ENCODE results near the gene UBE3C.
"Not testable (repeated sequence)": the region's sequence is repeated elsewhere in the genome, so short reads cannot be mapped to it uniquely, and the experiment has no call there.

UBE3C gene

DNA sequence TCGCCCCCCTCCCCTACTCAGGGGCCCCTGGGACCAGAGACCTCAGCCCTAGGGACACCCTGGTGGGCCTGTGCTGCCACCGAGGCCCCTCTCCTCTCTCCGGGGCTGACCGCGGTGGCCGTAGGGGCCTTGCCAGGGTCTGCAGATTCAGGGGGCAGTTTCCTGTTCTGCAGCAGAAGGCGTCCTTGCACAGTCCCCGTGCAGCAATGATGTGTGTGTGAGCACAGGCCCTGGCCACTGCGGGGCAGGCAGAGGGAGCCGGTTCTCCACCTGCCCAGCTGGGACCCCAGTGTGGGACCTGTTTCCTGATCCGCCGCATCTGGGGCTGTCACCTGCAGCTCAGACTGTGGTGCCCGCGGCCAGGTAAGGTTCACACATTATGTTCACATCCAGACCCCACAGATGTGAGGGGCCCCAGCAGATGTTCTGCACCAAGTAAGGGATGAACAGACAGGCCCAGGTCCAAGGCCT is 137.4 kb downstream of the UBE3C start:
- no peak overlapping the region for H3K4me3 ChIP-seq (ENCODE audit: low read depth, low read length)
- TF ChIP-seq, protein P1, sequence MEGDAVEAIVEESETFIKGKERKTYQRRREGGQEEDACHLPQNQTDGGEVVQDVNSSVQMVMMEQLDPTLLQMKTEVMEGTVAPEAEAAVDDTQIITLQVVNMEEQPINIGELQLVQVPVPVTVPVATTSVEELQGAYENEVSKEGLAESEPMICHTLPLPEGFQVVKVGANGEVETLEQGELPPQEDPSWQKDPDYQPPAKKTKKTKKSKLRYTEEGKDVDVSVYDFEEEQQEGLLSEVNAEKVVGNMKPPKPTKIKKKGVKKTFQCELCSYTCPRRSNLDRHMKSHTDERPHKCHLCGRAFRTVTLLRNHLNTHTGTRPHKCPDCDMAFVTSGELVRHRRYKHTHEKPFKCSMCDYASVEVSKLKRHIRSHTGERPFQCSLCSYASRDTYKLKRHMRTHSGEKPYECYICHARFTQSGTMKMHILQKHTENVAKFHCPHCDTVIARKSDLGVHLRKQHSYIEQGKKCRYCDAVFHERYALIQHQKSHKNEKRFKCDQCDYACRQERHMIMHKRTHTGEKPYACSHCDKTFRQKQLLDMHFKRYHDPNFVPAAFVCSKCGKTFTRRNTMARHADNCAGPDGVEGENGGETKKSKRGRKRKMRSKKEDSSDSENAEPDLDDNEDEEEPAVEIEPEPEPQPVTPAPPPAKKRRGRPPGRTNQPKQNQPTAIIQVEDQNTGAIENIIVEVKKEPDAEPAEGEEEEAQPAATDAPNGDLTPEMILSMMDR (IDR thresholded peaks at IDR 0.05; ENCODE audit: low read depth, low read length, missing control alignments) = no peak
- no peak for DNase-seq (ENCODE audit: low read depth)

DNA sequence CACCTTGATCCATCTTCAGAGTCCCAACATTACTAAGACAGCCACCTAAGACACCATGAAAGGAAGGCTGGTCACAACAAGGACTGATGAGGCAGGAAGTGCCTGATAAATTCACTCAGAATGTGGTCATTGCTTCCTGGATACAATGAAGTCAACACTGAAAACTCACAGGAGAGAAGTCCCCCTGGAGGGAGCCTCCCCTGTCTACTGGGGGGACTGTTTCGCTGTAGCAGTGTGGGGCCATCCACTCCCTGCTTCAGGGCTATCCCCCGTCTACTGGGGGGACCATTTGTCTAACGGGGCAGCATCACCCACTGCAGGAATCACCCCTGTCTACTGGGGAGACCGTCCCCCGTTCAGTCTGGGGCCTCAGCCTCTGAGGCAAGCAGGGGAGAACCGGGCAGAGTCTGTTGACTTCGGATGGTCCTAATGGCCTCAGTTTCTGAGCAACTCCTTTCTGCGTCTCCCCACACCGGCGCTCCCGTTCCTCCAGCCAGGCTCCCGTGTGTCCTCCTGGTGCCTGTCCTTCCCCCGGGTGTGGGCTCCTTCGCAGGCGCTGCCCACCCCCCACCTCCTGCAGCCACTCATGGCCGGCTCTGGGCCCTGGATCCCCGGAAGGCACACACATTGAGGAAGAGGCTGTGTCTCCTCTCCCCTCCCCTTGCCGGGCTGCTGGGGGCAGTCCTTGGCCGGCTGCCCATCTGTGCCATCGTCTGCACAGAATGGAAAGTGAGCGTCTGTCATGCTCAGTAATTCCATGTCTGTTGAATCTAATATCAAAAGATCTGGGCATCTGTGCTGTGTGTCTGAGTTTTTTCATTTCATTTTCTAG is 138.2 kb downstream of the UBE3C start:
- DNase-seq (ENCODE audit: low read depth) = no peak
- H3K4me3 ChIP-seq (ENCODE audit: low read depth, low read length) = no peak overlapping the region
- TF ChIP-seq, protein P1 (IDR thresholded peaks at IDR 0.05; ENCODE audit: low read depth, low read length, missing control alignments) = no peak

DNA sequence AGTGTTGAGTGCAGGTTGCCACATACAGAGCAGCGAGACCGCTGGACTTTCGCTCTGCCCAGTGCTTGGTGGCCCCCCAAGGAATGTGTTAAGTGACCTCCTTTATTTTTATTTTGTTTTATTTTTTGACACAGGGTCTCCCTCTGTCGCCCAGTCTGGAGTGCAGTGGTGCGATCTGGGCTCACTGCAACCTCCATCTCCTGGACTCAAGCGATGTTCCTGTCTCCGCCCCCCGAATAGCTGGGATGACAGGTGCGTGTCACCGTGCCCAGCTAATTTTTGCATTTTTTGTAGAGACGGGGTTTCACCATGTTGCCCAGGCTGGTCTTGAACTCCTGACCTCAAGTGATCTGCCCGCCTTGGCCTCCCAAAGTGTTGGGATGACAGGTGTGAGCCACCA is 138.8 kb downstream of the UBE3C start:
- not testable (repeated sequence) for H3K4me3 ChIP-seq (ENCODE audit: low read depth, low read length); DNase-seq (ENCODE audit: low read depth)

DNA sequence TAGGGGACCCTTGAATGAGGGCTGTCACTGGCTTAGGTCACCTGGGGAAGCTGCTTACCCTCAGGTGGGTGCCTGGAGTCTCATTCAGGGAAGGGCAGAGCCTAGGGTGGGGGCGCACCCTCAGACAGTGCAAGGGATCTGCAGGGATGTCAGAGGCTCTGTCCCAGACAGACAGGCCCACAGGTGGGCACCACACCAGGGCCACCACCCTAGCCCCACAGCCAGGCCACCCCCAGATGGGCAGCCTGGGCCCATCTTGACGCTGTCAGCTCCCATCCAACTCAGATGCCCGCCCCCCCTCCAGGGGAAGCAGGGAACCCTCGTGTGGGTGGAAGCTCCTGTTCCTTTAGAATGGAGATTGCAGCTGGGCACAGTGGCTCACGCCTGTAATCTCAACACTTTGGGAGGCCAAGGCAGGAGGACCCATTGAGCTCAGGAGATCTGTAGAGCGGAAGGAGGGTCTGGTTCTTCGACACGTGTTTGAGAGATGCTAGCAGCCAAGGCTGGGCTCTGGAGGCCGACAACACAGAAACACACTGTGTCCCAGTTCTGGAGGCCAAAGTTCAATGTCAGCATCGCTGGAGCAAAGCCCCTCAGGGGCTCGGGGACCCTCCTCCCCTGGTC is 139.6 kb downstream of the UBE3C start:
- no peak overlapping the region for H3K4me3 ChIP-seq (ENCODE audit: low read depth, low read length)
- TF ChIP-seq, protein P1 (IDR thresholded peaks at IDR 0.05; ENCODE audit: low read depth, low read length, missing control alignments) = no peak
- no peak for DNase-seq (ENCODE audit: low read depth)

DNA sequence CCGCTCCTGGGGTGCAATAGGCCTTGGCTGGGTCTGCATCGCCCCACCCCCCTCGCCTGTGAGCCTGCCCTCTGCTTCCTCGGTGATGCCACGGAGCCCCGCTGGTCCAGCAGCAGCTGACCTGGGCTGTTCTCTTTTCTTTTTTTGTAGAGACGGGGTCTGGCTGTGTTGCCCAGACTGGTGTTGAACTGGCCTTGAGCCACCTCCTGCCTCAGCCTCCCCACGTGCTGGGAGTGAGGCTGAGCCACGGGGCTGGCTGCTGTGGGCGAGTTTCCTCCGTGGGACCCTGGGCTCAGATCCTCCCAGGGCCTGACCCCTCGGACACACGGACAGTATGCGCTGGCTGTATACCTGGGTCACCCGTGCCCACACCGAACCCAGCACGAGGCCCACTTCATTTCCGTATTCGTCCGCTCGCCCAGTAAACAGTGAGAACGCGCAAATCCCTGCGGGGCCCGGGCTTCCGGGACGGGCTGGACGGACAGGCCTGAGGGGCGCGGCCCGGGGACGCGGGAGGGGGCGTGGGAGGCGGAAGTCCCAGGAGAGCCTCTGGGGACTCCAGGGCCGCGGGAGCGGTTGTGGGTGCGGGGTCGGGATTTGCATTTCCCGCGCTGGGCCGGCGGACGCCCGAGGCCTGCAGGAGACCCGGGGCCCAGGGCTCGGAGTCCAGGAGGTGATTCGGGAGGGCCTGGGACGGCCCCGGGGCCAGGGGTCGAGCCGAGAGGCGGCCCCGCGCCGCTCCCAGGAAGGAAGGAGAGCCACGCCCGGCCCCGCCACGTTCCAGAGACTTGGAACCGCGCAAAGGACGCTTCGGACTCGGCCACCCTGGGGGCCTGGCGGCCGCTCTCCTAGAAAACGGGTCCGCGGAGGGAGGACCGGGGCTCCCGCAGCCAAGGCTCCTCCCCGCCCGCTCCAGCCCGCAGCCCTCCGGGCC is 140.3 kb downstream of the UBE3C start:
- DNase-seq (ENCODE audit: low read depth) = no peak
- TF ChIP-seq, protein P1 (IDR thresholded peaks at IDR 0.05; ENCODE audit: low read depth, low read length, missing control alignments) = no peak
- H3K4me3 ChIP-seq (ENCODE audit: low read depth, low read length) = peak overlapping the region; percentile 61

DNA sequence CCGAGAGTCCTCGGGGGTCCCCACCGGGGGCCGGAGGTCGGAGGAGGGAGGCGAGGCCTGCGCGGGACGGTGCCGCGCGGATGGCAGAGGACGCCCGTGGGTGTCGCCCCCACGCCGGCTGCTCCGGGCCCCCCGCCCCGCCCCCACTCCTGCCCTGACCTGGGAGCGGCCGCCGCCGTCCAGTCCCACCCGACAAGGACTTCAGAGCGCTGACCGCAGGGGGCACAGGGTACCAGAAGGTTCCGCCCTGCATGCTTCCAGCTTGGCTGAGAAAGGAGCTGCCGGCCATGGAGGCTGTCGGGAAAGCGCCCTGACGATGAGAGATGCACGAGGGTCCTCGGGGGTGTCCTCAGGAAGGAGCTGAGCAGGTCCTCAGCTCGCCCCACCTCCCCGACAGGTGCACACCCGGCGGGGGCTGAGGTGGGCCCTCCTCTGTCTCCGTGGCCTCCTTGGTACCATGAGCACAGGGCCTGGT is 141.1 kb downstream of the UBE3C start:
- TF ChIP-seq, protein P1 (IDR thresholded peaks at IDR 0.05; ENCODE audit: low read depth, low read length, missing control alignments) = no peak
- DNase-seq (ENCODE audit: low read depth) = no peak
- peak overlapping the region; percentile 61 for H3K4me3 ChIP-seq (ENCODE audit: low read depth, low read length)
